ENCODE data around the gene CFAP251. TPM values are rescaled to one million over a fixed set of nuclear protein-coding genes. Genes with fewer than 3 reads are reported as not detected.

The CFAP251 gene
- total and polyA plus RNA-seq, 2 of the 8 experiments (the other 6 are each of a cell fraction or from before 2014, with no cell fraction given) = 1.8 to 2.9 TPM

DNA sequence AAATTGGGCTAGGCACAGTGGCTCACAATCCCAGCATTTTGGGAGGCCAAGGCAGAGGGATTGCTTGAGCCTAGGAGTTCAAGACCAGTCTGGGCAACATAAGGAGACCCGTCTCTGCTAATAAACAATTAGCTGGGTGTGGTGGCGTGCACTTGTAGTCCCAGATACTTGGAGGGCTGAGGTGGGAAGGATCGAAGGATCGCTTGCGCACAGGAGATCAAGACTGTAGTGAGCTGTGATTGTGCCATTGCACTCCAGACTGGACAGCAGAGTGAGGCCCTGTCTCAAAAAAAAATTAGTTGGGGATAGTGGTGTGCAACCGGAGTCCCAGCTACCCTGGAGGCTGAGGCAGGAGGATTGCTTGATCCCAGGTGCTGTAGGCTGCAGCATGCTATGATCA lies 64.6 kb downstream of the CFAP251 start (continued):
- TF ChIP-seq, protein P1, sequence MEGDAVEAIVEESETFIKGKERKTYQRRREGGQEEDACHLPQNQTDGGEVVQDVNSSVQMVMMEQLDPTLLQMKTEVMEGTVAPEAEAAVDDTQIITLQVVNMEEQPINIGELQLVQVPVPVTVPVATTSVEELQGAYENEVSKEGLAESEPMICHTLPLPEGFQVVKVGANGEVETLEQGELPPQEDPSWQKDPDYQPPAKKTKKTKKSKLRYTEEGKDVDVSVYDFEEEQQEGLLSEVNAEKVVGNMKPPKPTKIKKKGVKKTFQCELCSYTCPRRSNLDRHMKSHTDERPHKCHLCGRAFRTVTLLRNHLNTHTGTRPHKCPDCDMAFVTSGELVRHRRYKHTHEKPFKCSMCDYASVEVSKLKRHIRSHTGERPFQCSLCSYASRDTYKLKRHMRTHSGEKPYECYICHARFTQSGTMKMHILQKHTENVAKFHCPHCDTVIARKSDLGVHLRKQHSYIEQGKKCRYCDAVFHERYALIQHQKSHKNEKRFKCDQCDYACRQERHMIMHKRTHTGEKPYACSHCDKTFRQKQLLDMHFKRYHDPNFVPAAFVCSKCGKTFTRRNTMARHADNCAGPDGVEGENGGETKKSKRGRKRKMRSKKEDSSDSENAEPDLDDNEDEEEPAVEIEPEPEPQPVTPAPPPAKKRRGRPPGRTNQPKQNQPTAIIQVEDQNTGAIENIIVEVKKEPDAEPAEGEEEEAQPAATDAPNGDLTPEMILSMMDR (IDR thresholded peaks at IDR 0.05; ENCODE audit: control extremely low read depth in 1 of 3, insufficient read depth in 1 of 3, low read depth in 1 of 3, low read length in 3 of 3) = no peak
- TF ChIP-seq, protein P2, sequence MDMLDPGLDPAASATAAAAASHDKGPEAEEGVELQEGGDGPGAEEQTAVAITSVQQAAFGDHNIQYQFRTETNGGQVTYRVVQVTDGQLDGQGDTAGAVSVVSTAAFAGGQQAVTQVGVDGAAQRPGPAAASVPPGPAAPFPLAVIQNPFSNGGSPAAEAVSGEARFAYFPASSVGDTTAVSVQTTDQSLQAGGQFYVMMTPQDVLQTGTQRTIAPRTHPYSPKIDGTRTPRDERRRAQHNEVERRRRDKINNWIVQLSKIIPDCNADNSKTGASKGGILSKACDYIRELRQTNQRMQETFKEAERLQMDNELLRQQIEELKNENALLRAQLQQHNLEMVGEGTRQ (IDR thresholded peaks at IDR 0.05; ENCODE audit: low read length) = no peak
- TF ChIP-seq HDAC6 (IDR thresholded peaks at IDR 0.05; ENCODE audit: low read depth, low read length) (no peak), TCF12 (IDR thresholded peaks at IDR 0.05; ENCODE audit: low read depth, low read length) (no peak), NANOG (IDR thresholded peaks at IDR 0.05; ENCODE audit: insufficient read depth, low read depth, low read length, poor library complexity, severe bottlenecking) (no peak)
- TF ChIP-seq, protein P3, sequence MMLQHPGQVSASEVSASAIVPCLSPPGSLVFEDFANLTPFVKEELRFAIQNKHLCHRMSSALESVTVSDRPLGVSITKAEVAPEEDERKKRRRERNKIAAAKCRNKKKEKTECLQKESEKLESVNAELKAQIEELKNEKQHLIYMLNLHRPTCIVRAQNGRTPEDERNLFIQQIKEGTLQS (IDR thresholded peaks at IDR 0.05; ENCODE audit: insufficient read depth, low read depth, low read length) = no peak

All from H1 (cell line).